ENCODE results near the gene FCGR3A. TPM values are rescaled to one million over a fixed set of nuclear protein-coding genes. Genes with fewer than 3 reads are reported as not detected.
"Not testable (repeated sequence)": the region's sequence is repeated elsewhere in the genome, so short reads cannot be mapped to it uniquely, and the experiment has no call there.

The FCGR3A gene
- total RNA-seq, 2 donors from 2014 or later, result 3.2 to 10.1 TPM

- no peak for TF ChIP-seq CTCF (IDR thresholded peaks at IDR 0.05)
- intact Hi-C loops (cut with DNase I), result no loop called here
- no peak overlapping the region for H3K9ac ChIP-seq (ENCODE audit: low read depth in 2 of 2, low read length in 2 of 2)
- H3K36me3 ChIP-seq, result no peaks in the 10 kb centered on the region
- H3K9me3 ChIP-seq, result no peaks in the 10 kb centered on the region
- no peaks in the 10 kb centered on the region for H3K27me3 ChIP-seq
- no peak for DNase-seq
- peaks cover 3% of the 10 kb centered on the region for H3K4me1 ChIP-seq
- no peak overlapping the region for H3K4me3 ChIP-seq
- H3K27ac ChIP-seq, result peak overlapping the region; percentile 50
Observed at GRCh38 chr1:161531986-161532643, 17.5 kb downstream of the FCGR3A start.

- Histone ChIP-seq H3K9ac (ENCODE audit: low read depth in 2 of 2, low read length in 2 of 2) (peak overlapping the region; percentile 61 to 68), H3K27ac (peak overlapping the region; percentile 86), H3K4me3 (peak overlapping the region; percentile 55)
- H3K9me3 ChIP-seq; H3K36me3 ChIP-seq; intact Hi-C loops (cut with DNase I); H3K27me3 ChIP-seq; H3K4me1 ChIP-seq: not testable (repeated sequence)
- peak; percentile 89 for DNase-seq
Observed at GRCh38 chr1:161530671-161531641, 18.7 kb downstream of the FCGR3A start.

- H3K9me3 ChIP-seq; H3K36me3 ChIP-seq; H3K4me1 ChIP-seq; intact Hi-C loops (cut with DNase I); H3K9ac ChIP-seq (ENCODE audit: low read depth in 2 of 2, low read length in 2 of 2); H3K27ac ChIP-seq; H3K27me3 ChIP-seq: not testable (repeated sequence)
- DNase-seq, result peak; percentile 74
- peak overlapping the region; percentile 55 for H3K4me3 ChIP-seq
Observed at GRCh38 chr1:161530158-161530557, 19.5 kb downstream of the FCGR3A start.

GRCh38 chr1:161529463-161530104, 20.0 kb downstream of the FCGR3A start:
- H3K27ac ChIP-seq; H3K4me1 ChIP-seq; H3K27me3 ChIP-seq; H3K4me3 ChIP-seq; DNase-seq; H3K9me3 ChIP-seq; H3K9ac ChIP-seq (ENCODE audit: low read depth in 2 of 2, low read length in 2 of 2); H3K36me3 ChIP-seq: not testable (repeated sequence)
- intact Hi-C loops (cut with DNase I), result loop anchor here (10.0 kb wide), 1 partner anchor 135 kb away; no protein-coding TSS in a partner anchor

GRCh38 chr1:161528550-161528949, 21.1 kb downstream of the FCGR3A start:
- DNase-seq, result peak; percentile 57
- not testable (repeated sequence) for H3K4me3 ChIP-seq; H3K27me3 ChIP-seq; H3K36me3 ChIP-seq; H3K9ac ChIP-seq (ENCODE audit: low read depth in 2 of 2, low read length in 2 of 2); H3K27ac ChIP-seq; H3K9me3 ChIP-seq; H3K4me1 ChIP-seq
- intact Hi-C loops (cut with DNase I), result loop anchor here (10.0 kb wide), 1 partner anchor 134 kb away; no protein-coding TSS in a partner anchor

- H3K27me3 ChIP-seq; H3K27ac ChIP-seq; H3K4me3 ChIP-seq; DNase-seq; H3K4me1 ChIP-seq; H3K9me3 ChIP-seq; H3K36me3 ChIP-seq; H3K9ac ChIP-seq (ENCODE audit: low read depth in 2 of 2, low read length in 2 of 2): not testable (repeated sequence)
- intact Hi-C loops (cut with DNase I), result loop anchor here (10.0 kb wide), 1 partner anchor 131 kb away; no protein-coding TSS in a partner anchor
Observed at GRCh38 chr1:161525918-161526317, 23.7 kb downstream of the FCGR3A start.

- not testable (repeated sequence) for H3K9me3 ChIP-seq; H3K27me3 ChIP-seq; H3K27ac ChIP-seq; H3K36me3 ChIP-seq; DNase-seq; H3K4me1 ChIP-seq; H3K4me3 ChIP-seq; H3K9ac ChIP-seq (ENCODE audit: low read depth in 2 of 2, low read length in 2 of 2)
- intact Hi-C loops (cut with DNase I), result loop anchor here (10.0 kb wide), 1 partner anchor 131 kb away; no protein-coding TSS in a partner anchor
Observed at GRCh38 chr1:161525321-161525720, 24.3 kb downstream of the FCGR3A start.

GRCh38 chr1:161524742-161525291, 24.8 kb downstream of the FCGR3A start:
- H3K36me3 ChIP-seq, H3K27me3 ChIP-seq, H3K9me3 ChIP-seq, H3K27ac ChIP-seq, H3K4me1 ChIP-seq, DNase-seq: not testable (repeated sequence)
- intact Hi-C loops (cut with DNase I), result loop anchor here (10.0 kb wide), 1 partner anchor 130 kb away; no protein-coding TSS in a partner anchor
- peak overlapping the region in 1 of 2 donors; percentile 12 for H3K9ac ChIP-seq (ENCODE audit: low read depth in 2 of 2, low read length in 2 of 2)
- H3K4me3 ChIP-seq, result peak overlapping the region; percentile 55

- H3K9ac ChIP-seq (ENCODE audit: low read depth in 2 of 2, low read length in 2 of 2), result peak within 1 kb of the TSS; percentile 19 to 51
- H3K27me3 ChIP-seq, H3K9me3 ChIP-seq, H3K4me1 ChIP-seq, H3K36me3 ChIP-seq: not testable (repeated sequence)
- peak within 1 kb of the TSS; percentile 55 for H3K4me3 ChIP-seq
- intact Hi-C loops (cut with DNase I), result loop anchor here (10.0 kb wide), 1 partner anchor 129 kb away; no protein-coding TSS in a partner anchor
- DNase-seq, result peak; percentile 81
- peak within 1 kb of the TSS; percentile 46 for H3K27ac ChIP-seq
Observed at GRCh38 chr1:161523817-161524741, 25.5 kb downstream of the FCGR3A start, which contains the start of gene HSPA6. TSS of gene HSPA6 (plus strand) at chr1:161524540. CDS start at chr1:161524659, 119 bp downstream.

GRCh38 chr1:161523041-161523816, 26.4 kb downstream of the FCGR3A start:
- DNase-seq; H3K9me3 ChIP-seq; H3K4me1 ChIP-seq; H3K27me3 ChIP-seq; H3K36me3 ChIP-seq; H3K27ac ChIP-seq; H3K9ac ChIP-seq (ENCODE audit: low read depth in 2 of 2, low read length in 2 of 2): not testable (repeated sequence)
- intact Hi-C loops (cut with DNase I), result loop anchor here (10.0 kb wide), 1 partner anchor 128 kb away; no protein-coding TSS in a partner anchor
- peak overlapping the region; percentile 55 for H3K4me3 ChIP-seq
